Measurements from ENCODE around the gene TARBP1. TPM values are rescaled to one million over a fixed set of nuclear protein-coding genes. Genes with fewer than 3 reads are reported as not detected.
"Not testable (repeated sequence)": the region's sequence is repeated elsewhere in the genome, so short reads cannot be mapped to it uniquely, and the experiment has no call there.

Gene TARBP1
- total RNA-seq, 1 experiment from 2014 or later = 43.9 TPM

DNA sequence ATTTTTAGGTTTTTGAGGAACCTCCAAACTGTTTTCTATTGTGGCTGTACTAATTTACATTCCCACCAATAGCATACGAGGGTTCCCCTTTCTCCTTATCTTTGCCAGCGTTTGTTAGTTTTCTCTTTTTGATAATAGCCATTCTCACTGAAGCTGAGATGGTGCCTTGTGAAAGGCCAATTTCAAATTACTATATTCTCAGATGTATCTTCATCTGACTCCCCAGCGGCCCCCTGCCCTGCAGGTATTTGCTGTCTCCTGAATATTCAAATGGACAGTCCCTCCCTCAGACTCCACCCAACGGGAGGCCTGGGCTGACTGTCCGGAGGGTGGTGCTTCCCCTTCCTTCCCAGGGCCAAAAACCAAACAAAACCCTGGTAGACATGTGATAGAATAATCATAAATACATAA lies 33.5 kb upstream of the TARBP1 start:
- Histone ChIP-seq H3K27me3 (no peaks in the 10 kb centered on the region), H3K9me3 (no peaks in the 10 kb centered on the region), H3K36me3 (no peaks in the 10 kb centered on the region), H3K4me3 (no peak overlapping the region)
- DNase-seq = no peak

- no peaks in the 10 kb centered on the region for H3K36me3 ChIP-seq
Measured at GRCh38 chr1:234509457-234510328, 30.7 kb upstream of the TARBP1 start.

GRCh38 chr1:234507626-234508387 lies 28.8 kb upstream of the TARBP1 start:
- Histone ChIP-seq H3K27me3 (no peaks in the 10 kb centered on the region), H3K36me3 (no peaks in the 10 kb centered on the region), H3K9me3 (no peaks in the 10 kb centered on the region), H3K4me3 (no peak overlapping the region)
- DNase-seq = no peak

More at GRCh38 chr1:234509457-234510328, 30.7 kb upstream of the TARBP1 start:
- Histone ChIP-seq H3K4me3 (no peak overlapping the region), H3K9me3 (no peaks in the 10 kb centered on the region), H3K27me3 (no peaks in the 10 kb centered on the region)
- DNase-seq = peak; percentile 93

DNA sequence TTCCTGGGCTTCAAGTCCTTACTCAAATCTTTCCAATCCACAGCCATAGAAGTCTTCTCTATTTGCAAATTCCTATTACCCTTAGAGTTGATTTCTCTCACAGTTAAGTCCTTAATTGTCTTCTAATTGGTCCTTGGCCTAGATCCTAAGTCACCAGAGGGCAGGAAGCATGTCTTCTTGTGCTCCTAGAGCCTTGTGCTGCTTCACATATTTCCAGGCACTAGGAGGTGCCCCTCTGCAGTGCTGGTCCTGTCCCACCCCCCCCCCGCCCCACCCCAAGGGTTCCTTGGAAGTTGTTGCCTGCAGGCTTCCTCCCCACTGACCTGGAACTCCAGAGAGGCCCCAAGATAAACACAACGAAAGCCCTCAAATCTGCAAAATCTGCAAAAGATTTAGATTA lies 28.1 kb upstream of the TARBP1 start:
- no peaks in the 10 kb centered on the region for H3K36me3 ChIP-seq
- no peak for DNase-seq
- H3K27me3 ChIP-seq = no peaks in the 10 kb centered on the region
- no peaks in the 10 kb centered on the region for H3K9me3 ChIP-seq
- no peak overlapping the region for H3K4me3 ChIP-seq

GRCh38 chr1:234505769-234506102 lies 26.8 kb upstream of the TARBP1 start:
- Histone ChIP-seq H3K36me3 (no peaks in the 10 kb centered on the region), H3K9me3 (no peaks in the 10 kb centered on the region), H3K27me3 (no peaks in the 10 kb centered on the region), H3K4me3 (no peak overlapping the region)
- DNase-seq = peak; percentile 29

GRCh38 chr1:234504969-234505768 lies 26.2 kb upstream of the TARBP1 start:
- no peak for DNase-seq
- Histone ChIP-seq H3K4me3 (no peak overlapping the region), H3K9me3 (no peaks in the 10 kb centered on the region), H3K27me3 (no peaks in the 10 kb centered on the region), H3K36me3 (no peaks in the 10 kb centered on the region)

DNA sequence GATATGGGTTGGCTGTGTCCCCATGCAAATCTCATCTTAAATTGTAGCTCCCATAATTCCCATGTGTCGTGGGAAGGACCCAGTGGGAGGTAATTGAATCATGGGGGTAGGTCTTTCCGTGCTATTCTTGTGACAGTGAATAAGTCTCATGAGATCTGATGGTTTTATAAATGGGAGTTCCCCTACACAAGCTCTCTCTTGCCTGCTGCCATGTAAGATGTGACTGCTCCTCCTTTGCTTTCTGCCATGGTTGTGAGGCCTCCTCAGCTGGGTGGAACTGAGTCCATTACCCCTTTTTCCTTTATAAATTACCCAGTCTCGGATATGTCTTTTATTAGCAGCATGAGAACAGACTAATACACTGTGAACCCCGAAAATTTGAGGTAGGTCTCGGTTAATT lies 25.3 kb upstream of the TARBP1 start:
- not testable (repeated sequence) for H3K4me3 ChIP-seq, H3K9me3 ChIP-seq, H3K36me3 ChIP-seq, DNase-seq, H3K27me3 ChIP-seq

DNA sequence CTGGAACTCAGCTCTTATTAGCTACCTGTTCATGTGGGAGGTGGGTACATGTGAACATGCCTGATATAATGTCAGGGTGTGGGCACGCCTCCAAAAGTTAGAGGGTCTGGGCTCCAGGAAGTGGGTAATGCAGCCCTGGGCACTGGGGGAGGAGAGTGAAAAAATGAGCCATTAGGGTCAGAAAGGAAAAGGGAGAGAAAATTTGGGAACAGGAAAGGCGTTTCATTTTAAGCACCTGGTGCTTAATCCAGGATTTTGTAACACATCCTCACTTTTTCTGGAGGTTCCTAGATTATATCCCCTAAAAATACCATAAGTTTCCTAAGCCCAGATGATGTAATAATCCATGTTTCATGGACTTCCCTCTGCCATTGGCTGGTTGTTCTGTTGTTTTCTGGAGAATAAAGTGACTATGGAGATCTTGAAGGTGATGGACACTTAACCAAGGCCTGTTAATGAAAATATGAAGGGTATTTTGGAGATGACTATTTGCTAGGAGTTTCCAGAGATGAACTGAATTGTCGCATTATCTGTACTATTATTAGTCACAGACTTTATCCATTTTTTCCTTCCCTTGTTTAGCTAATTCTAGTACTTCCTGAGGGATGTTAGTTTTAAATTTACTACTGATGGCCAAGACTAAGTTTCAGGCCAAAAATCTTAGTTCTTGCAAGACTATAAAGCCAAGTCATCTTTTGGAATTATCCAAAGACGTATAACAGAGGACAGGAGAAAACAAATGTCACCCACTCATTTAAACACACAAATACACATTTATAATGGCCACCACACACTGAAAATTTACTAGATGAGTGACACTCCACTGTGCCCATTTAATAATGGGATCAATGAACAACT lies 24.4 kb upstream of the TARBP1 start:
- H3K9me3 ChIP-seq = no peaks in the 10 kb centered on the region
- H3K36me3 ChIP-seq = no peaks in the 10 kb centered on the region
- no peak for DNase-seq
- no peak overlapping the region for H3K4me3 ChIP-seq
- H3K27me3 ChIP-seq = no peaks in the 10 kb centered on the region

- no peaks in the 10 kb centered on the region for H3K27me3 ChIP-seq
- DNase-seq = no peak
- no peaks in the 10 kb centered on the region for H3K36me3 ChIP-seq
- no peaks in the 10 kb centered on the region for H3K9me3 ChIP-seq
- H3K4me3 ChIP-seq = no peak overlapping the region
Measured at GRCh38 chr1:234502785-234503184, 23.8 kb upstream of the TARBP1 start.

GRCh38 chr1:234500269-234500668 lies 21.3 kb upstream of the TARBP1 start:
- peak overlapping the region; percentile 15; the same call in 1 of the 2 replicates for H3K4me3 ChIP-seq
- DNase-seq = peak; percentile 73

GRCh38 chr1:234499943-234500245 lies 20.9 kb upstream of the TARBP1 start:
- H3K27me3 ChIP-seq = no peaks in the 10 kb centered on the region
- no peaks in the 10 kb centered on the region for H3K9me3 ChIP-seq
- no peaks in the 10 kb centered on the region for H3K36me3 ChIP-seq
- DNase-seq = no peak
- H3K4me3 ChIP-seq = peak overlapping the region; percentile 15

More at GRCh38 chr1:234500269-234500668, 21.3 kb upstream of the TARBP1 start:
- Histone ChIP-seq H3K9me3 (no peaks in the 10 kb centered on the region), H3K27me3 (no peaks in the 10 kb centered on the region), H3K36me3 (no peaks in the 10 kb centered on the region)

GRCh38 chr1:234499119-234499942 lies 20.4 kb upstream of the TARBP1 start:
- Histone ChIP-seq H3K36me3 (no peaks in the 10 kb centered on the region), H3K4me3 (peak overlapping the region; percentile 1), H3K27me3 (no peaks in the 10 kb centered on the region), H3K9me3 (no peaks in the 10 kb centered on the region)
- peak; percentile 96 for DNase-seq

GRCh38 chr1:234498448-234499118 lies 19.6 kb upstream of the TARBP1 start:
- Histone ChIP-seq H3K36me3 (no peaks in the 10 kb centered on the region), H3K9me3 (no peaks in the 10 kb centered on the region), H3K4me3 (no peak overlapping the region), H3K27me3 (no peaks in the 10 kb centered on the region)
- DNase-seq = no peak

GRCh38 chr1:234497589-234497988 lies 18.6 kb upstream of the TARBP1 start:
- H3K27me3 ChIP-seq = no peaks in the 10 kb centered on the region
- H3K9me3 ChIP-seq = no peaks in the 10 kb centered on the region
- no peak overlapping the region for H3K4me3 ChIP-seq
- DNase-seq = peak; percentile 32
- H3K36me3 ChIP-seq = no peaks in the 10 kb centered on the region
